ENCODE data around the gene CLDN7. TPM values are rescaled to one million over a fixed set of nuclear protein-coding genes. Genes with fewer than 3 reads are reported as not detected.
A peak's percentile ranks its signal among the peaks of the same experiment; 100 is the strongest.
"Not testable (repeated sequence)": the region's sequence is repeated elsewhere in the genome, so short reads cannot be mapped to it uniquely, and the experiment has no call there.

CLDN7 gene
- total RNA-seq, 1 experiment from 2014 or later, result 147 TPM

DNA sequence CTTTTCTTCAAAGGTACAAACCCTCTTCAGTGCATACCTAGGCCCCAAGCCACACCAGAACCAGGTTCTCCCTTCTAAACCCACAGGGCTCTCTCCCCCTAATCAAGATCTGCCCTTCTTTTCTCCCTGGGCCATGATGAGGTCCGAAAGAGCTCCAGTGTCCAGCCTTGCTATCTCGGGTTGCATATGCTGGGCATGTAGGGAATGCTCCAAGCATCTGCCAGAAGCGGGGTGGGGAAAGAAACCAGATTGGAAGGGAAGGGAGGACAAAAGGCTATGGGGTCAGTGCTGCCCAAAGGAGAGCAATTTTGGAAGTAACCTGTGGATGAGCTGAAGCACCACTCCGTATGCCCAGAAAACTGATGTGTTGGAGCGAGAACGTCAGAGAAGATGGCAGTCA lies 13.1 kb downstream of the CLDN7 start:
- peak overlapping the region; percentile 93 for H3K4me2 ChIP-seq (ENCODE audit: low read length)
- POLR2A ChIA-PET (ENCODE audit: unreplicated experiment), result interaction anchor here (0.6 kb wide), 1 partner anchor 25 kb away, joined by 3 read pairs; no protein-coding TSS in a partner anchor
- H3K9me2 ChIP-seq (replicated peaks; ENCODE audit: low read length), result no peaks in the 10 kb centered on the region
- TF ChIP-seq EZH2phosphoT487 (IDR thresholded peaks at IDR 0.05; ENCODE audit: borderline replicate concordance, low read length) (no peak), EZH2 (IDR thresholded peaks at IDR 0.05; ENCODE audit: low read length, unreplicated experiment) (no peak)
- TF ChIP-seq, protein P1, sequence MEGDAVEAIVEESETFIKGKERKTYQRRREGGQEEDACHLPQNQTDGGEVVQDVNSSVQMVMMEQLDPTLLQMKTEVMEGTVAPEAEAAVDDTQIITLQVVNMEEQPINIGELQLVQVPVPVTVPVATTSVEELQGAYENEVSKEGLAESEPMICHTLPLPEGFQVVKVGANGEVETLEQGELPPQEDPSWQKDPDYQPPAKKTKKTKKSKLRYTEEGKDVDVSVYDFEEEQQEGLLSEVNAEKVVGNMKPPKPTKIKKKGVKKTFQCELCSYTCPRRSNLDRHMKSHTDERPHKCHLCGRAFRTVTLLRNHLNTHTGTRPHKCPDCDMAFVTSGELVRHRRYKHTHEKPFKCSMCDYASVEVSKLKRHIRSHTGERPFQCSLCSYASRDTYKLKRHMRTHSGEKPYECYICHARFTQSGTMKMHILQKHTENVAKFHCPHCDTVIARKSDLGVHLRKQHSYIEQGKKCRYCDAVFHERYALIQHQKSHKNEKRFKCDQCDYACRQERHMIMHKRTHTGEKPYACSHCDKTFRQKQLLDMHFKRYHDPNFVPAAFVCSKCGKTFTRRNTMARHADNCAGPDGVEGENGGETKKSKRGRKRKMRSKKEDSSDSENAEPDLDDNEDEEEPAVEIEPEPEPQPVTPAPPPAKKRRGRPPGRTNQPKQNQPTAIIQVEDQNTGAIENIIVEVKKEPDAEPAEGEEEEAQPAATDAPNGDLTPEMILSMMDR (conservative IDR thresholded peaks at IDR 0.05; ENCODE audit: low read depth, low read length), result no peak
- H3K27me3 ChIP-seq (ENCODE audit: low read length), result no peaks in the 10 kb centered on the region
- intact Hi-C loops (cut with micrococcal nuclease), result no loop called here
- peaks cover 5% of the 10 kb centered on the region; the same call in 1 of the 2 replicates for H3K36me3 ChIP-seq (ENCODE audit: low read depth, low read length)
- peaks cover 66% of the 10 kb centered on the region for H3K79me2 ChIP-seq (ENCODE audit: low read length)
- peaks cover 16% of the 10 kb centered on the region for H3K4me1 ChIP-seq (ENCODE audit: insufficient read depth, low read length)
- no peaks in the 10 kb centered on the region for H3K9me3 ChIP-seq (ENCODE audit: low read length)
- H2AFZ ChIP-seq (ENCODE audit: low read length), result no peak overlapping the region
- H3K9ac ChIP-seq (ENCODE audit: low read length), result no peak overlapping the region
- H3F3A ChIP-seq (ENCODE audit: low read length, unreplicated experiment), result no peaks in the 10 kb centered on the region
- CTCF ChIA-PET, result no interaction called here
- H4K20me1 ChIP-seq (ENCODE audit: low read length), result 0 out of 2 replicates have a peak, but pooled peaks cover 5% of the 10 kb centered on the region
- peak overlapping the region; percentile 92; the same call in 1 of the 2 replicates for H3K4me3 ChIP-seq (ENCODE audit: low read length)
- H3K27ac ChIP-seq (ENCODE audit: low read length), result no peak overlapping the region
- ATAC-seq, result no peak
- no TSS peak for BruUV-seq (replicated peaks)
- DNase-seq, result no peak

DNA sequence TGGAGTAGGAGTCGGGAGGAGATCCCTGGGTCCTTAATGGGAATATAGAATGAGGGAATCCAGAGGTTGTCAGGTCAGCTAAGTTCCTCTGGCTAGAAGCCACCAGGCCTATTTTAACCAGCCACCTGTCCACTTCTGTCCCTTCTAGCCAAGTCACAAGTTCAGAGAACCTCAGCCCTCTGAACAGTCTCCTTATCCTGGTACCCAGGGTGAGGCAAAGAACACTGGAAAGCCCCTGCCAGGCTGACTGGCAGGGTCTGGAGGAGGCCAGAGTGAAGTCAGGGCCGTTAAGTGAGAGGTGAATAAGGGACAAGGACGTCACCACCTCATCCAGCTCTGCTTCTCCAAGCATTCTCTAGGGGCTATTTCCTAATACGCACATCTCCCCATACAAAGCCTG lies 13.5 kb downstream of the CLDN7 start:
- no peaks in the 10 kb centered on the region for H3K27me3 ChIP-seq (ENCODE audit: low read length)
- POLR2A ChIA-PET (ENCODE audit: unreplicated experiment), result no interaction called here
- BruUV-seq (replicated peaks), result no TSS peak
- ATAC-seq (no peak), DNase-seq (no peak)
- 0 out of 2 replicates have a peak overlapping the region, but pooled peaks have one; percentile 92 for H3K4me3 ChIP-seq (ENCODE audit: low read length)
- no peaks in the 10 kb centered on the region for H3K9me2 ChIP-seq (replicated peaks; ENCODE audit: low read length)
- no peaks in the 10 kb centered on the region for H3F3A ChIP-seq (ENCODE audit: low read length, unreplicated experiment)
- H3K4me2 ChIP-seq (ENCODE audit: low read length), result peak overlapping the region; percentile 93; the same call in 1 of the 2 replicates
- H4K20me1 ChIP-seq (ENCODE audit: low read length), result 0 out of 2 replicates have a peak, but pooled peaks cover 5% of the 10 kb centered on the region
- H3K27ac ChIP-seq (ENCODE audit: low read length), result no peak overlapping the region
- H3K9me3 ChIP-seq (ENCODE audit: low read length), result no peaks in the 10 kb centered on the region
- no peak overlapping the region for H2AFZ ChIP-seq (ENCODE audit: low read length)
- no peak overlapping the region for H3K9ac ChIP-seq (ENCODE audit: low read length)
- H3K36me3 ChIP-seq (ENCODE audit: low read depth, low read length), result peaks cover 5% of the 10 kb centered on the region; the same call in 1 of the 2 replicates
- CTCF ChIA-PET, result no interaction called here
- peaks cover 12% of the 10 kb centered on the region; the same call in 1 of the 2 replicates for H3K4me1 ChIP-seq (ENCODE audit: insufficient read depth, low read length)
- H3K79me2 ChIP-seq (ENCODE audit: low read length), result peaks cover 62% of the 10 kb centered on the region
- intact Hi-C loops (cut with micrococcal nuclease), result no loop called here
- TF ChIP-seq EZH2 (IDR thresholded peaks at IDR 0.05; ENCODE audit: low read length, unreplicated experiment) (no peak), EZH2phosphoT487 (IDR thresholded peaks at IDR 0.05; ENCODE audit: borderline replicate concordance, low read length) (no peak)

DNA sequence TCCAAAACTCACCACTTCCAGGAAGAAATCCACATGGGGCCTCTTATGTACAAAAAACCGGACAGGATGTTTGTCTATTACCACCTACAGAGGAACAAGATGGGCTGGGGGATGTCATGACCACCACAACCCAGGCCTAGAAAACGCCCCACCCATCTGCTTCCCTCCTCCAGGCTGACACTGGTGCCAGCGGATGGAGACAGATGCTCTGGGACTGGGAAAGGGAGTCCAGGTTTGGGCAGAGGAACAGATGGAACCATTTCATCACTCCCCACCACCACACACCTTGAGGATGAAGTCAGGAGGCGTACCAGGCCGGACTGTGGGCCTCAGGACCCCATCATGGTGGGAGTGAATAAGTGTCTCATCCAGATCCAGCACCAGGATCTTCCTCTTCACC lies 15.5 kb downstream of the CLDN7 start:
- Histone ChIP-seq H3K9me3 (ENCODE audit: low read length) (no peaks in the 10 kb centered on the region), H3K4me3 (ENCODE audit: low read length) (no peak overlapping the region), H3K4me1 (ENCODE audit: insufficient read depth, low read length) (peaks cover 8% of the 10 kb centered on the region; the same call in 1 of the 2 replicates), H3F3A (ENCODE audit: low read length, unreplicated experiment) (no peaks in the 10 kb centered on the region), H3K79me2 (ENCODE audit: low read length) (peaks cover 54% of the 10 kb centered on the region), H3K27me3 (ENCODE audit: low read length) (no peaks in the 10 kb centered on the region), H3K27ac (ENCODE audit: low read length) (no peak overlapping the region), H3K4me2 (ENCODE audit: low read length) (no peak overlapping the region), H3K36me3 (ENCODE audit: low read depth, low read length) (peaks cover 5% of the 10 kb centered on the region; the same call in 1 of the 2 replicates), H2AFZ (ENCODE audit: low read length) (no peak overlapping the region), H4K20me1 (ENCODE audit: low read length) (0 out of 2 replicates have a peak, but pooled peaks cover 5% of the 10 kb centered on the region), H3K9me2 (replicated peaks; ENCODE audit: low read length) (no peaks in the 10 kb centered on the region), H3K9ac (ENCODE audit: low read length) (no peak overlapping the region)
- POLR2A ChIA-PET (ENCODE audit: unreplicated experiment), result no interaction called here
- no TSS peak for BruUV-seq (replicated peaks)
- DNase-seq (no peak), ATAC-seq (no peak)
- intact Hi-C loops (cut with micrococcal nuclease), result no loop called here
- CTCF ChIA-PET, result no interaction called here
- no peak for TF ChIP-seq EZH2 (IDR thresholded peaks at IDR 0.05; ENCODE audit: low read length, unreplicated experiment)
- TF ChIP-seq, protein P1 (conservative IDR thresholded peaks at IDR 0.05; ENCODE audit: low read depth, low read length), result no peak
- no peak for TF ChIP-seq EZH2phosphoT487 (IDR thresholded peaks at IDR 0.05; ENCODE audit: borderline replicate concordance, low read length)

DNA sequence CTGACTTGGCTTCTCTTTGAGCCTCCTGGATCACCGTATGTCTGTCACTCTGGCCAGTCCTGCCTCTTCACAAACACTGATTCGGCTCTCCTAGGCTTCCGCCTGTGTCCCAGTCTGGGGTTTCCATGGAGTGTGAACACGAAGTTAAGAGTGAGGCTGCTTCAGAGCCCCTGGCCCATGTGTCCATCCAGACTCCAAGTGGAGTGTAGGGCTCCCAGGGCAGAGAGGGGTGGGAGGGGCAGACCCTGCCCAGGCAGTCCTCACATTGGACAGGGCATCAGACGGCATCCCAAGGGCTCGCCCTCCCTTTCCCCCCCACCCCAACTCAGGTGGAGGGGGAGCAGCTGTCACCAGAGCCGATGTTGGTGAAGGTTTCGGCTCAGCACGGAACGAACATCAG lies 18.4 kb downstream of the CLDN7 start:
- H3K27me3 ChIP-seq (ENCODE audit: low read length); H2AFZ ChIP-seq (ENCODE audit: low read length); DNase-seq; H3K36me3 ChIP-seq (ENCODE audit: low read depth, low read length); H3K9ac ChIP-seq (ENCODE audit: low read length); H3F3A ChIP-seq (ENCODE audit: low read length, unreplicated experiment); ATAC-seq; CTCF ChIA-PET; POLR2A ChIA-PET (ENCODE audit: unreplicated experiment); H3K4me2 ChIP-seq (ENCODE audit: low read length); H3K9me2 ChIP-seq (replicated peaks; ENCODE audit: low read length); H3K9me3 ChIP-seq (ENCODE audit: low read length); H3K27ac ChIP-seq (ENCODE audit: low read length); H4K20me1 ChIP-seq (ENCODE audit: low read length); BruUV-seq (replicated peaks); H3K4me3 ChIP-seq (ENCODE audit: low read length): not testable (repeated sequence)
- Histone ChIP-seq H3K4me1 (ENCODE audit: insufficient read depth, low read length) (peaks cover 17% of the 10 kb centered on the region), H3K79me2 (ENCODE audit: low read length) (peaks cover 54% of the 10 kb centered on the region)
- intact Hi-C loops (cut with micrococcal nuclease), result loop anchor here (5.0 kb wide), 1 partner anchor 63 kb away; the partner anchor contains the start of gene EIF5A
